Renal pelvis (tissue), 4 donors: ENCODE data around the gene STOML1. TPM values are rescaled to one million over a fixed set of nuclear protein-coding genes. Genes with fewer than 3 reads are reported as not detected.
"Not testable (repeated sequence)": the region's sequence is repeated elsewhere in the genome, so short reads cannot be mapped to it uniquely, and the experiment has no call there.

Experiments
- DNase-seq: peaks from one replicate; pipeline ENCODE4 v3.0.0-alpha.2; 2013
- polyA plus RNA-seq, 3 donors: library from polyadenylated mRNA; unstranded; fragments of 120-200 nt; gene quantifications; one replicate each; pipeline ENCODE4 v1.2.1, GENCODE V29; 2013; ENCODE audit not compliant: insufficient read length in 3 of 3

The STOML1 gene
- polyA plus RNA-seq, 3 donors = 13.6 to 15.0 (median 14.2) TPM

GRCh38 chr15:73968461-73968860 is 23.6 kb downstream of the STOML1 start:
- no peak for DNase-seq

DNA sequence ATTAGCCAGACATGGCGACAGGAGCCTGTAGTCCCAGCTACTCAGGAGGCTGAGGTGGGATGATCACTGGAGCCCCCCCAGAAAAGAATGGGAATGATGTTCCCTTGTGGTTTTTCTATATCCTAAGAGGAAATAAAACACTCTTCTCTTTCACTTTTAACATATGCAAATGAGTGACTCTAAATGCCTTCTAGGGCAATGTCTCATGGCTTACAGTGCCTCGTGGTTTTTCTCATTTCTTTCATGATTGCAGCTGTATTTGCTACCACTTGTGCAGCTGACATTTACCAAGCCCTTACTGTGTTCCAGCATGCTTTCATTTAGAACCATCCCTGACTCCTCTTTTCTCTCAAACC is 26.4 kb downstream of the STOML1 start:
- DNase-seq = no peak

GRCh38 chr15:73965094-73965757 is 26.9 kb downstream of the STOML1 start:
- no peak for DNase-seq

DNA sequence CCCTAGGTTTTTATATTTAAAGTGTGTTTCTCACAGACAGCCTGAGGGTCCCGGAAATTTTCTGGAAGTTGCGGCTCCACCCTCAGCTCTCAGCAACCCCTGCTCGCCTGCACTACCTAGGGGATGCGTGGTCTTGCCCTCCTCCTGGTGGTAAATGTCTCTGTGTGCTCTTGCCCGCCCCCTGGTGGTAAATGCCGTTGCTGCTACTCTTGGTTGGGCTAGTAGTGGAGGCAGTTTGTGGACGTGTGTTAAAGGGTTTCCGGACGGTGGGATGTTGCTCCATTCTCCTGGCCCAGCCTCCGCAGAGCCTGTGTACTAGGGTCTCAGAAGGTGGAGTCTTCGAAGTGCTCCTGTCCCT is 27.4 kb downstream of the STOML1 start:
- DNase-seq = peak; percentile 77

GRCh38 chr15:73962433-73962832 is 29.7 kb downstream of the STOML1 start:
- no peak for DNase-seq

- DNase-seq = not testable (repeated sequence)
These were observed 31.5 kb downstream of the STOML1 start for GRCh38 chr15:73960472-73961070.

GRCh38 chr15:73959801-73960200 is 32.3 kb downstream of the STOML1 start:
- DNase-seq = no peak

GRCh38 chr15:73959012-73959581 is 33.0 kb downstream of the STOML1 start:
- DNase-seq = no peak

DNA sequence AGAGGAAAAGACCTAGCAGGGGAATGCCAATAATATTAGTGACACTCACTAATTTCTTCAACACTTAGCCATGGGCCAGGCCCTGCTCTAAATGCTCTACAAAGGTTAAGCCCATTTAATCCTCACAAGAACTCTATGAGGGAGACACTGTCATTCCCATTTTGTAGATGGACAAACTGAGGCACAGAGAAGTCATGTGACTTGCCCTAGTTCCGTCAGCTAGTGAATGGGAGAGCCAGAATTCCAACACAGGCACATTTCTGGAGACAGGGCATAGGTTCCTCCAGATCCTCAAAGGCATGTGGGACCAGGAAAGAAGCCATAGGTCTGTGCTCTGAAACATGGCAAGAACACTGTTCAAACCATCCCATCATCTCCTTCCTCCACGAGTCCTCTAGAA is 34.3 kb downstream of the STOML1 start:
- DNase-seq = no peak

- no peak for DNase-seq
These were observed 34.8 kb downstream of the STOML1 start for GRCh38 chr15:73957276-73957675.

GRCh38 chr15:73956743-73957135 is 35.4 kb downstream of the STOML1 start:
- DNase-seq = no peak

DNA sequence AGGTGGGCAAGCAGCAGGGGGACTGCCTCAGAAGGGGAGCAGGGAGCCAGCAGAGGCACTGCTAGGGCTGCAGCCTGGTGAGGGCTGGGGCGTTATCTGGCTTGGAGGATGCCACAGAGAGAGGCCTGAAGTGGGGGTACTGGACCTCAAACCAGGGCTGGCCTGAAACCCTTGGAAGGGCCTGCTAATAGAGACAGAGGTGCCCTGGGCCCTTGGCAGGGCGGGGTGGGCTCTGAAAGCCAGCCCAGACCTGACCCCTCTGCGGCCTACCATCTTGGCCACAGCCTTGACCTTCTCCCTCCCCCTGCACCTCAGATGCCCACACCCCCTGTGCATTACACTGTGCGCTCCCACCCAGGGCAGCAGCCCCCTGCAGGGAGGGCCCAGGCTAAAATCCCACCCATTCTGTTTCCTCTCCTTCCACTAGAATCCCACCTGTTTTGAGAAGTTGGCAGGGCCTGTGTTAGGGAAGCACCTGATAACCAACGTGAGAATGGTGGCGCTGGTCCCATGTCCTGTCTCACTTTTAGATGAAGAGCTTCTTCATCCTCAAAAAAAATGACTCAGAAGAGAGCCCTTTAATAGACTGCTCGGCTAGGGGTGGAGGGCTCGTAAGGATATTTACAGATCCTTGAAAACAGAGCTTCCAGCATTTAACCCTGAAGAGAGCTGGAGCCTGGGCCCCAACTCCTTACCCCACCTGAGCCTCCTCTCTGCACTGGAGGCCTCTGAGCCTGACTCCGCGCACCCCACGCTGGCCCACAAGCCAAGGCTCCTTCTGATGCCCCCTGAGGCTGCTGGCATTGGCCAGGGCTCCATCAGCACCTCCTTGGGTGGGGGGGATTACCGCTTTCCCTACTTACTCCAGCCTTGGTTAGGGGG is 36.0 kb downstream of the STOML1 start:
- no peak for DNase-seq

GRCh38 chr15:73955326-73955725 is 36.8 kb downstream of the STOML1 start:
- no peak for DNase-seq

DNA sequence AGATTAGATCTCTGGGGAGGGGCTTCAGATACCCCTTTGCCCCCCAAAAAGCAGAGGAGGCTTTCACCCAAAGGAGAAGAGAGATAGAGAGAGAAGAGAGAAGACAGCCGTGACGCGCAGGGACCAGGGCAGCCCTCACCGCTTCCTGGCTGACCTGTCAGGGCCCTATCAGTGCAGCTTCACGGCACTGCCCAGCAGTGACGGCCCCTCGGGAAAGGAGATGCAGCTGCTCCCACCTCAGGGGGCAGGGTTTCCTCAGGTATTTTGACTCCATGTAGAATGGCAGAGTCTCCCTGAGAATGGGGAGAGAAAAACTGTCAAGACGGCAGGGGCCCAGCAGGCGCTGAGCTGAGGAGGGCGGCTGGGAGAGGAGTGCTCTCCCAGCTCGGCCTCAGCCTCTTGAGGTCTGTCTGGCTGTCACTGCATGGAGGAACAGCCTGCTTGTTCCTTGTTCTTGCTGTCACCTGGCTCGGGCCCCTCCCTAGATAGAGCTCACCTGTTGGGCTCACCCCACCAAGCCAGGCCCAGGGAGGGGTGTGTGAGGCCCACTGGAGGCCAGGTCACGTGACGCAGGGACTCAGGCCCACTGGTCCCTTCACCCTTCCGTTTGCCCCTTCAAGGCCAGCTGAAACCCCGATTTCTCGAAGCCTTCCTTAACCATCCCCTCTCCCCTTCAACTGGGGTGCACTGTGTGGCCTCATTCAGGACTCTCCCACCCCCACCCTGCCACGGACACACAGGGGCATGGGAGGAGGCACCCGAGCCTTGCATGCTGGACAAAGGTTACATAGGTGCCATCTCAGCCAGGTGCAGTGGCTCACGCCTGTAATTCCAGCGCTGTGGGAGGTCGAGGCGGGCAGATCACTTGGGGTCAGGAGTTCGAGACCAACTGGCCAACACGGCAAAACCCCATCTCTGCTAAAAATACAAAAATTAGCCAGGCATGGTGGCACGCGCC is 37.6 kb downstream of the STOML1 start:
- no peak for DNase-seq

- no peak for DNase-seq
These were observed 39.0 kb downstream of the STOML1 start for GRCh38 chr15:73952913-73953750.

- no peak for DNase-seq
These were observed 39.8 kb downstream of the STOML1 start for GRCh38 chr15:73952171-73952912.

DNA sequence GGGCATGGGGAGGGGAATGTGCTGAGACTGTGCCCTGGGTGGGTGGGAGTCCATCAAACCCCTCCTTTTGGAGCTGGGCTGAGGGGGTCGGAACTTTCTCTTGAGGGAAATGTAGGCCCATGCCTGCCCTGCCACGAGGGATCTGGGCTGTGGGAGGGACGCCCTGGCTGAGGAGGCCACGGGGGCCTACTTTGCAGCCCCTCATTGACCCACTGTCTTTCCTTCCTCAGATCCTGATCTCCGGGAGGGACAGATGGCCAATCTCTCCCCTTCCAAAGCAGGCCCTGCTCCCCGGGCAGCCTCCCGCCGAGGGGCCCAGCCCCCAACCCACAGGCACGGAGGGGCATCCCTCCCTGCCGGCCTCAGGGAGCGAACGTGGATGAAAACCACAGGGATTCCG is 40.5 kb downstream of the STOML1 start:
- no peak for DNase-seq

GRCh38 chr15:73950831-73951561 is 41.1 kb downstream of the STOML1 start:
- peak; percentile 91 for DNase-seq

DNA sequence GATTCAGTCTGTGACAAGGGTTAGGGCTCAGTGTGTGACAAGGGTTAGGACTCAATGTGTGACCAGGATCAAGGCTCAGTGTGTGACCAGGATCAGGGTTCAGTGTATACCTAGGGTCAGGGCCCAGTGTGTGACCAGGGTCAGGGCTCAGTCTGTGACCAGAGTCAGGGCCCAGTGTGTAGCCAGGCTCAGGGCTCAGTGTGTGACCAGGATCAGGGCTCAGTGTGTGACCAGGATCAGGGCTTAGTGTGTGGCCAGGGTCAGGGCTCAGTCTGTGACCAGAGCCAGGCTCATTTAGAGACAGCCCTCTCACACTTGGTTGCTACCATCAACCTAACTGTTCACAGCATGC is 41.6 kb downstream of the STOML1 start:
- no peak for DNase-seq
